ENCODE results near the gene GNPTAB. TPM values are rescaled to one million over a fixed set of nuclear protein-coding genes. Genes with fewer than 3 reads are reported as not detected.

GNPTAB gene
- total RNA-seq, 1 donor from 2014 or later = 26.5 TPM

- no peaks in the 10 kb centered on the region for H3K27me3 ChIP-seq (ENCODE audit: control insufficient read depth, insufficient read depth, low read length)
- no peak overlapping the region for H3K4me3 ChIP-seq (ENCODE audit: low read depth, low read length)
- TF ChIP-seq CTCF (IDR thresholded peaks at IDR 0.05; ENCODE audit: insufficient read depth, low read length, poor library complexity, severe bottlenecking) = no peak
- H3K36me3 ChIP-seq (ENCODE audit: control insufficient read depth, insufficient read depth, low read length) = no peaks in the 10 kb centered on the region
- DNase-seq (ENCODE audit: low read depth) = no peak
These were observed 52.8 kb downstream of the GNPTAB start for GRCh38 chr12:101777978-101778377.

- DNase-seq (ENCODE audit: low read depth) = no peak
- Histone ChIP-seq H3K4me3 (ENCODE audit: low read depth, low read length) (no peak overlapping the region), H3K27me3 (ENCODE audit: control insufficient read depth, insufficient read depth, low read length) (no peaks in the 10 kb centered on the region), H3K36me3 (ENCODE audit: control insufficient read depth, insufficient read depth, low read length) (no peaks in the 10 kb centered on the region)
- no peak for TF ChIP-seq CTCF (IDR thresholded peaks at IDR 0.05; ENCODE audit: insufficient read depth, low read length, poor library complexity, severe bottlenecking)
These were observed 53.3 kb downstream of the GNPTAB start for GRCh38 chr12:101777485-101777884.

- no peaks in the 10 kb centered on the region for H3K36me3 ChIP-seq (ENCODE audit: control insufficient read depth, insufficient read depth, low read length)
- no peak for DNase-seq (ENCODE audit: low read depth)
- no peaks in the 10 kb centered on the region for H3K27me3 ChIP-seq (ENCODE audit: control insufficient read depth, insufficient read depth, low read length)
- no peak for TF ChIP-seq CTCF (IDR thresholded peaks at IDR 0.05; ENCODE audit: insufficient read depth, low read length, poor library complexity, severe bottlenecking)
- no peak overlapping the region for H3K4me3 ChIP-seq (ENCODE audit: low read depth, low read length)
These were observed 54.9 kb downstream of the GNPTAB start for GRCh38 chr12:101775816-101776215.

GRCh38 chr12:101773650-101774162 is 57.1 kb downstream of the GNPTAB start:
- Histone ChIP-seq H3K4me3 (ENCODE audit: low read depth, low read length) (no peak overlapping the region), H3K36me3 (ENCODE audit: control insufficient read depth, insufficient read depth, low read length) (no peaks in the 10 kb centered on the region), H3K27me3 (ENCODE audit: control insufficient read depth, insufficient read depth, low read length) (no peaks in the 10 kb centered on the region)
- no peak for DNase-seq (ENCODE audit: low read depth)
- TF ChIP-seq CTCF (IDR thresholded peaks at IDR 0.05; ENCODE audit: insufficient read depth, low read length, poor library complexity, severe bottlenecking) = peak; percentile 85

- no peak for TF ChIP-seq CTCF (IDR thresholded peaks at IDR 0.05; ENCODE audit: insufficient read depth, low read length, poor library complexity, severe bottlenecking)
- no peak for DNase-seq (ENCODE audit: low read depth)
- H3K4me3 ChIP-seq (ENCODE audit: low read depth, low read length) = no peak overlapping the region
These were observed 58.6 kb downstream of the GNPTAB start for GRCh38 chr12:101772012-101772775.

GRCh38 chr12:101769865-101770264 is 60.9 kb downstream of the GNPTAB start:
- no peak overlapping the region for H3K4me3 ChIP-seq (ENCODE audit: low read depth, low read length)
- H3K36me3 ChIP-seq (ENCODE audit: control insufficient read depth, insufficient read depth, low read length) = no peaks in the 10 kb centered on the region
- DNase-seq (ENCODE audit: low read depth) = no peak
- TF ChIP-seq CTCF (IDR thresholded peaks at IDR 0.05; ENCODE audit: insufficient read depth, low read length, poor library complexity, severe bottlenecking) = no peak
- no peaks in the 10 kb centered on the region for H3K27me3 ChIP-seq (ENCODE audit: control insufficient read depth, insufficient read depth, low read length)

More at GRCh38 chr12:101772012-101772775, 58.6 kb downstream of the GNPTAB start:
- Histone ChIP-seq H3K27me3 (ENCODE audit: control insufficient read depth, insufficient read depth, low read length) (no peaks in the 10 kb centered on the region), H3K36me3 (ENCODE audit: control insufficient read depth, insufficient read depth, low read length) (no peaks in the 10 kb centered on the region)
